Muscle layer of duodenum (tissue), 2 donors: ENCODE results near the gene MRGPRF.

Experiments
- H3K27ac ChIP-seq: one replicate; pipeline ENCODE4 v1.7.0; 2013; ENCODE audit warnings: mild to moderate bottlenecking, low read length
- H3K27me3 ChIP-seq: one replicate; pipeline ENCODE4 v1.7.0; 2013; ENCODE audit warnings: low read depth, mild to moderate bottlenecking, control low read depth, low read length
- H3K36me3 ChIP-seq, 2 donors: one replicate each; pipeline ENCODE4 v1.7.0; 2013; ENCODE audit warnings: low read length in 2 of 2, control low read depth in 1 of 2, mild to moderate bottlenecking in 1 of 2; ENCODE audit not compliant: insufficient read depth in 2 of 2, control insufficient read depth in 1 of 2
- H3K4me1 ChIP-seq, 2 donors: one replicate each; pipeline ENCODE4 v1.7.0; 2013; ENCODE audit warnings: low read length in 2 of 2, mild to moderate bottlenecking in 2 of 2, control low read depth in 1 of 2, moderate library complexity in 1 of 2; ENCODE audit not compliant: insufficient read depth in 2 of 2, control insufficient read depth in 1 of 2
- H3K4me3 ChIP-seq, 2 donors: one replicate each; pipeline ENCODE4 v1.7.0; 2013; ENCODE audit warnings: low read length in 2 of 2, low read depth in 1 of 2, mild to moderate bottlenecking in 1 of 2
- H3K9me3 ChIP-seq, 2 donors: one replicate each; pipeline ENCODE4 v1.7.0; 2013; ENCODE audit warnings: low read length in 2 of 2, control low read depth in 1 of 2, mild to moderate bottlenecking in 1 of 2; ENCODE audit not compliant: control insufficient read depth in 1 of 2
- donor health status: healthy.

Gene MRGPRF

GRCh38 chr11:68990995-68991780 is 21.9 kb downstream of the MRGPRF start:
- no peak overlapping the region for H3K4me3 ChIP-seq
- H3K4me1 ChIP-seq: no peaks in the 10 kb centered on the region
- H3K27ac ChIP-seq: no peak overlapping the region
- no peaks in the 10 kb centered on the region for H3K27me3 ChIP-seq
- H3K36me3 ChIP-seq: no peaks in the 10 kb centered on the region
- no peaks in the 10 kb centered on the region for H3K9me3 ChIP-seq

- Histone ChIP-seq H3K27me3 (no peaks in the 10 kb centered on the region), H3K9me3 (no peaks in the 10 kb centered on the region)
Observed at GRCh38 chr11:68989936-68990606, 23.0 kb downstream of the MRGPRF start.

GRCh38 chr11:68988491-68988890 is 24.6 kb downstream of the MRGPRF start:
- Histone ChIP-seq H3K4me1 (no peaks in the 10 kb centered on the region), H3K36me3 (no peaks in the 10 kb centered on the region), H3K9me3 (no peaks in the 10 kb centered on the region), H3K27me3 (no peaks in the 10 kb centered on the region), H3K27ac (no peak overlapping the region), H3K4me3 (no peak overlapping the region)

More at GRCh38 chr11:68989936-68990606, 23.0 kb downstream of the MRGPRF start:
- Histone ChIP-seq H3K36me3 (no peaks in the 10 kb centered on the region), H3K4me1 (no peaks in the 10 kb centered on the region), H3K4me3 (no peak overlapping the region), H3K27ac (no peak overlapping the region)

- Histone ChIP-seq H3K36me3 (no peaks in the 10 kb centered on the region), H3K9me3 (no peaks in the 10 kb centered on the region), H3K27ac (no peak overlapping the region), H3K4me3 (no peak overlapping the region), H3K4me1 (no peaks in the 10 kb centered on the region), H3K27me3 (no peaks in the 10 kb centered on the region)
Observed at GRCh38 chr11:68987211-68987610, 25.8 kb downstream of the MRGPRF start.

- Histone ChIP-seq H3K27ac (no peak overlapping the region), H3K27me3 (no peaks in the 10 kb centered on the region), H3K9me3 (peaks cover 0 to 3% of the 10 kb centered on the region in 2 donors), H3K36me3 (no peaks in the 10 kb centered on the region), H3K4me3 (no peak overlapping the region), H3K4me1 (no peaks in the 10 kb centered on the region)
Observed at GRCh38 chr11:68983801-68984200, 29.2 kb downstream of the MRGPRF start.

- H3K4me3 ChIP-seq: no peak overlapping the region
- H3K27ac ChIP-seq: no peak overlapping the region
- no peaks in the 10 kb centered on the region for H3K27me3 ChIP-seq
- peaks cover 0 to 3% of the 10 kb centered on the region in 2 donors for H3K9me3 ChIP-seq
- H3K4me1 ChIP-seq: no peaks in the 10 kb centered on the region
- H3K36me3 ChIP-seq: no peaks in the 10 kb centered on the region
Observed at GRCh38 chr11:68982134-68982533, 30.9 kb downstream of the MRGPRF start.

- H3K9me3 ChIP-seq: peaks cover 0 to 3% of the 10 kb centered on the region in 2 donors
- H3K4me3 ChIP-seq: no peak within 1 kb of the TSS
- H3K27me3 ChIP-seq: no peaks in the 10 kb centered on the region
- no peak within 1 kb of the TSS for H3K27ac ChIP-seq
- H3K36me3 ChIP-seq: no peaks in the 10 kb centered on the region
- H3K4me1 ChIP-seq: no peaks in the 10 kb centered on the region
Observed at GRCh38 chr11:68980776-68981065, 32.3 kb downstream of the MRGPRF start, which contains the start of gene MRGPRD. TSS of gene MRGPRD (minus strand) at chr11:68980986. CDS start at chr11:68980986, 0 bp downstream.

- no peaks in the 10 kb centered on the region for H3K36me3 ChIP-seq
- no peaks in the 10 kb centered on the region for H3K4me1 ChIP-seq
- no peaks in the 10 kb centered on the region for H3K27me3 ChIP-seq
- H3K27ac ChIP-seq: no peak overlapping the region
- H3K9me3 ChIP-seq: peaks cover 0 to 3% of the 10 kb centered on the region in 2 donors
- H3K4me3 ChIP-seq: no peak overlapping the region
Observed at GRCh38 chr11:68979931-68980775, 32.9 kb downstream of the MRGPRF start.

GRCh38 chr11:68978931-68979594 is 34.0 kb downstream of the MRGPRF start:
- Histone ChIP-seq H3K4me3 (no peak overlapping the region), H3K36me3 (no peaks in the 10 kb centered on the region), H3K27ac (no peak overlapping the region), H3K27me3 (no peaks in the 10 kb centered on the region), H3K4me1 (no peaks in the 10 kb centered on the region), H3K9me3 (peaks cover 0 to 3% of the 10 kb centered on the region in 2 donors)

GRCh38 chr11:68978626-68978930 is 34.5 kb downstream of the MRGPRF start:
- H3K36me3 ChIP-seq: no peaks in the 10 kb centered on the region
- H3K4me1 ChIP-seq: peaks cover 0 to 2% of the 10 kb centered on the region in 2 donors
- H3K27ac ChIP-seq: no peak overlapping the region
- H3K9me3 ChIP-seq: peaks cover 0 to 3% of the 10 kb centered on the region in 2 donors
- H3K4me3 ChIP-seq: no peak overlapping the region
- H3K27me3 ChIP-seq: no peaks in the 10 kb centered on the region
